Measurements from ENCODE around the gene FRA10AC1.

FRA10AC1 gene

GRCh38 chr10:93628858-93629257, 73.5 kb downstream of the FRA10AC1 start:
- DNase-seq, result no peak

DNA sequence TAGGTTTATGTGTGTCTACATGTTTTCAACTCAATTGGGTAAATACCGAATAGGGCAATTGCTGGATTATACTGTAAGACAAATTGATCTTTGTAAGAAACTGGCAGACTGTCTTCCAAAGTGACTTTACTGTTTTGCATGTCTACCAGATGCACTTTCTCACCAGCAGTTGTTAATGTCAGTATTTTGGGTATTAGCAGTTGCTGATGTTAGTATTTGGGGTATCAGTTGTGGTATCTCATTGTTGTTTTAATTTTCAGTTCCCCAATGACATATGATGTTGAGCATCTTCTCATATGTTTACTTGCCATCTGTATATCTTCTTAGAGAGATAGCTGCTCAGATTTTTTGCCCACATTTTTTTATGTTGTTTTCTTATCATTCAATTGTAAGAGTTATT, 79.5 kb downstream of the FRA10AC1 start:
- no peak for DNase-seq

- no peak for DNase-seq
These were observed 81.5 kb downstream of the FRA10AC1 start for GRCh38 chr10:93620925-93621324.

Data from NCI-H1930 (cell line).